ENCODE data around the gene HPN. TPM values are rescaled to one million over a fixed set of nuclear protein-coding genes. Genes with fewer than 3 reads are reported as not detected.

Gene HPN
- total and polyA plus RNA-seq, 2 of the 13 experiments (the other 11 are each of a cell fraction or from before 2014, with no cell fraction given), result 46.7 to 261 TPM

- TF ChIP-seq ZNF557 (CRISPR knock-in tag; IDR thresholded peaks at IDR 0.05) (0 out of 2 replicates have a peak, but pooled peaks have one; percentile 56), ZNF441 (CRISPR knock-in tag; IDR thresholded peaks at IDR 0.05; ENCODE audit: borderline replicate concordance) (peak; percentile 32; the same call in 1 of the 2 replicates), HMGXB4 (CRISPR knock-in tag; IDR thresholded peaks at IDR 0.05; ENCODE audit: borderline replicate concordance in 1 of 2, low read depth in 1 of 2) (peak; percentile 35 to 44; a peak in 1 of 4 replicates), PHF8 (CRISPR knock-in tag; IDR thresholded peaks at IDR 0.05) (0 out of 2 replicates have a peak, but pooled peaks have one; percentile 19), ZSCAN20 (CRISPR knock-in tag; IDR thresholded peaks at IDR 0.05; ENCODE audit: borderline replicate concordance) (0 out of 2 replicates have a peak, but pooled peaks have one; percentile 49), ARID2 (CRISPR knock-in tag; IDR thresholded peaks at IDR 0.05; ENCODE audit: borderline replicate concordance) (0 out of 2 replicates have a peak, but pooled peaks have one; percentile 34), ZNF280D (CRISPR knock-in tag; IDR thresholded peaks at IDR 0.05) (no peak; the same call in 1 of the 2 replicates), KLF11 (CRISPR knock-in tag; IDR thresholded peaks at IDR 0.05) (0 out of 2 replicates have a peak, but pooled peaks have one; percentile 19), HDAC1 (CRISPR knock-in tag; IDR thresholded peaks at IDR 0.05) (peak; percentile 60), ZBTB46 (CRISPR knock-in tag; IDR thresholded peaks at IDR 0.05; ENCODE audit: borderline replicate concordance) (no peak), FOXJ3 (CRISPR knock-in tag; IDR thresholded peaks at IDR 0.05; ENCODE audit: borderline replicate concordance) (no peak), PRDM4 (CRISPR knock-in tag; IDR thresholded peaks at IDR 0.05; ENCODE audit: borderline replicate concordance) (no peak), MED1 (CRISPR knock-in tag; IDR thresholded peaks at IDR 0.05) (peak; percentile 59), ATF7 (IDR thresholded peaks at IDR 0.05) (no peak), ATF7 (CRISPR knock-in tag; IDR thresholded peaks at IDR 0.05) (0 out of 2 replicates have a peak, but pooled peaks have one; percentile 47), ZNF607 (CRISPR knock-in tag; IDR thresholded peaks at IDR 0.05; ENCODE audit: borderline replicate concordance) (0 out of 2 replicates have a peak, but pooled peaks have one; percentile 35), ZNF777 (CRISPR knock-in tag; IDR thresholded peaks at IDR 0.05) (peak; percentile 49), HNRNPLL (IDR thresholded peaks at IDR 0.05; ENCODE audit: low read depth, low read length, poor library complexity, severe bottlenecking) (peak; percentile 24), ZNF432 (CRISPR knock-in tag; IDR thresholded peaks at IDR 0.05; ENCODE audit: borderline replicate concordance) (no peak)
Observed at GRCh38 chr19:34999498-35000337, 41.8 kb upstream of the HPN start, which contains the start of gene GRAMD1A (continued).
